AG20443 (cell line): ENCODE data around the gene SGIP1.

ENCODE experiments used
- DNase-seq: peaks from one replicate; pipeline ENCODE4 v3.0.0; 2012; ENCODE audit warnings: low spot score, mixed read lengths

Gene SGIP1, protein sequence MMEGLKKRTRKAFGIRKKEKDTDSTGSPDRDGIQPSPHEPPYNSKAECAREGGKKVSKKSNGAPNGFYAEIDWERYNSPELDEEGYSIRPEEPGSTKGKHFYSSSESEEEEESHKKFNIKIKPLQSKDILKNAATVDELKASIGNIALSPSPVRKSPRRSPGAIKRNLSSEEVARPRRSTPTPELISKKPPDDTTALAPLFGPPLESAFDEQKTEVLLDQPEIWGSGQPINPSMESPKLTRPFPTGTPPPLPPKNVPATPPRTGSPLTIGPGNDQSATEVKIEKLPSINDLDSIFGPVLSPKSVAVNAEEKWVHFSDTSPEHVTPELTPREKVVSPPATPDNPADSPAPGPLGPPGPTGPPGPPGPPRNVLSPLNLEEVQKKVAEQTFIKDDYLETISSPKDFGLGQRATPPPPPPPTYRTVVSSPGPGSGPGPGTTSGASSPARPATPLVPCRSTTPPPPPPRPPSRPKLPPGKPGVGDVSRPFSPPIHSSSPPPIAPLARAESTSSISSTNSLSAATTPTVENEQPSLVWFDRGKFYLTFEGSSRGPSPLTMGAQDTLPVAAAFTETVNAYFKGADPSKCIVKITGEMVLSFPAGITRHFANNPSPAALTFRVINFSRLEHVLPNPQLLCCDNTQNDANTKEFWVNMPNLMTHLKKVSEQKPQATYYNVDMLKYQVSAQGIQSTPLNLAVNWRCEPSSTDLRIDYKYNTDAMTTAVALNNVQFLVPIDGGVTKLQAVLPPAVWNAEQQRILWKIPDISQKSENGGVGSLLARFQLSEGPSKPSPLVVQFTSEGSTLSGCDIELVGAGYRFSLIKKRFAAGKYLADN

DNA sequence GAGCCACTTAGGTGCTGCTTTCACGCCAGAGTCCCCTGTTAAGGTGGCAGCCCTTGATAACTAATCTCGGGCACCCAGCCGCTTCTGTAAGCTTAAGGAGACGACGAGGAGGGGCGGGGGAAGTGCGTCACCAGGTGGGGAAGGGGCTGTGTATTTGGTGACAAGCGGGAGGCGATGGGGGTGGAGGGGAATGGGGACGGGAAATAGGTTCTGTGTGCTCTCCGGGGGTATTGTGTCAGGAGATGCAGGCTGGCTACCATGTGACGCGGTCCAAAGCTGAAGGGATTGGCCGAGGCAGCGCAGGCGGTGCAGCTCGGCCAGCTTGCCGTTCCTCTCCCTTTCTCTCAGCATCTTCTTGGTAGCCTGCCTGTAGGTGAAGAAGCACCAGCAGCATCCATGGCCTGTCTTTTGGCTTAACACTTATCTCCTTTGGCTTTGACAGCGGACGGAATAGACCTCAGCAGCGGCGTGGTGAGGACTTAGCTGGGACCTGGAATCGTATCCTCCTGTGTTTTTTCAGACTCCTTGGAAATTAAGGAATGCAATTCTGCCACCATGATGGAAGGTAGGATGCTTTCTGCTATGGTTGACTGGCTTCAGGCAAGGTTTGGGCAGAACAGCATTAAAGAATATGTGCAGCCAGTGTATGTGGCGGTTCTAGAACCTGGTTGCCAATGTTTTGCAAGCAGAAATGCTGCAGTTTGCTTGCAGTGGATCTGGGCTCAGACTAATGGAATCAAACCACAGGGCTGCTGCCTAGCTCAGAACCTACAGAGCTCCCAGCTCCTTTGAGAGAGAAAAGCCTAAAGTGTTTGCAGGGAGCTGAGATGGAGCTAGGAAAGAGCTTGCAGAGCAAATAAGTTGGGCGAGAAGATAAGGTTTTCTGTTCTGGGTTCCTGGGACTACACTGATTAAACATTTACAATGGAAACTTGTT lies at the start of gene SGIP1:
TSS of gene SGIP1 (plus strand) at position 350 of the 937 bp plus-strand sequence. CDS start at position 556, 206 bp downstream.
- DNase-seq: peak; percentile 87

DNA sequence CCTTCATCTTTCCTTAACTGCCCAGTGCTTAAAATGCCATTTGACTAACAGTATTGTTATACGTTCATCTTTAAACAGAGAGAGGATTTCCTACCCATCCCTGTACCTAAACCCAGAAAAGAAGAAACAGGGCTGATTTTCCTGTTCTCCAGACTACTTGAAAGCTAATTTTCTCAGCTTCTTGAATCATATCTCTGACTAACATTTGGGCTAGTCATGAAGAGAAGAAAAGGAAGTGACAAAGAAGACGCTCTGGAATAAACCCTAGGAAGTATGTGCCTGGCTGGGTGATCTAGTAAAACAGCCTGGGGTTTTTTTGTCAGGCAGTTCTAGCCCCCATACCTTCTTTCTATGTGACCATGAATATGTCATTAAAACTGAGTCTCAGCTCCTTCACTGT lies 44.8 kb upstream of the SGIP1 start:
- peak; percentile 48 for DNase-seq

DNA sequence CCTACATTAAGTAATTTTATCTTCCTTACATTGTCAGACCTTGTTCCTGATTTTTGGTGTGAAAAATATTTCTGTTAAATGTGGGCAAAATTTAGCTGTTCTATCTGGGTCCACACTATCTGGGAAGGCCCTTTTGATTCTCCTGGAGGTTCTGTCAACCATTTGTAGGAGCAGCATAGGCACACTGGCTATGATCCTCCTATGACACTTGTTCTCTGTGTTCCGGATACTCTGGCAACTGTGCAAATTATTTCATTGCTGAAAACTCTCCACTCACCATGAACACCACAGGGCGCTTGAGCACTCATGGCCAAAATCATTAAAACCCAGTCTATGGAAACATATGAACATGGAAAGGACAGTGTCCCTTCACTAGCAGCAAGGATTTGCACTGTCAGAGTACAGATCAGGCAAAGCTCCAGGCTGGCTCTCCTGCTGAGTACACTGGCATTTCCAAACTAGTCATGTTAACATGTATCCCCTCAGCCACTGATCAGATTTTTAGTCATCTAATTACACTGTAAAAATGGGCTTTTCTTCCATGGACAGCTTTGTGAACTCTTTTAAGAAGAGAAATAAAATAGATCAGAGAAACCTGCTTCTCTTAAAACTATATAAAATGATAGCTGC lies 43.9 kb upstream of the SGIP1 start:
- no peak for DNase-seq

DNA sequence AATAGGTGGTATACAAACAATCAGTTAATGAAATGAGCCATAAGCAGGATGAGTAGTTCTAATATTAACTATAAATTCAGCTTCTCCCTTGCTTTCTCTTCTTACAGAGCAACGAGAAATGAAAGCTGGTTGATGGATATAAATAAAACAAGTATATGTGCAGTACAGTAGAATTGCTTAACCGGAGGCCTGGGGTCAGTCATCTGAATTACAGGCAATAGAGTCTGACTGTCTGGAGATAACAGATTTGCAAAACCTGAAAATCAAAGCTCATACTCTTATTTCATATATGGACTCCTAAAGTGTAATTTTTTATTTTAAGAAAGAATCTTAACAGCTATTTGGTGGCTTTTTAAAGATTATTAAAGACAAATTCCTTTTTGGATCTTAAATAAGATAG lies 43.1 kb upstream of the SGIP1 start:
- no peak for DNase-seq

DNA sequence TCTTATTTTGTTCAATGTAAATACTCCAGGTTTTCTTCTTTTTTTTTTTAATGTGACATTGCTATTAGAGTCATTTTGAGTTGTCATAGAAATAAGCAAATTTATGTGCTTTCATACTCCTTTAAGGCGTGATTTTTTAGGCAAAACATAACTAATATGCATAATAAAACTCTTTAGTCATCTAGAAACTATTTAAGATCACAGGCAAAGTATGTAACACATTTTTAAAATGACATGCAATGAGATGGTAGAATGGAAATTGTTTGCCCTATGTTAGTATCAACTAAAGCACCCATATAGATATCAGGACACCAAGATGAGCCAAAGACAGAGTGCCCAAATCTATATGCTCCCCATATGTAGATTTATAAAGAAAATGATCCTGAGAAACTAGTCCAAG lies 41.5 kb upstream of the SGIP1 start:
- no peak for DNase-seq

DNA sequence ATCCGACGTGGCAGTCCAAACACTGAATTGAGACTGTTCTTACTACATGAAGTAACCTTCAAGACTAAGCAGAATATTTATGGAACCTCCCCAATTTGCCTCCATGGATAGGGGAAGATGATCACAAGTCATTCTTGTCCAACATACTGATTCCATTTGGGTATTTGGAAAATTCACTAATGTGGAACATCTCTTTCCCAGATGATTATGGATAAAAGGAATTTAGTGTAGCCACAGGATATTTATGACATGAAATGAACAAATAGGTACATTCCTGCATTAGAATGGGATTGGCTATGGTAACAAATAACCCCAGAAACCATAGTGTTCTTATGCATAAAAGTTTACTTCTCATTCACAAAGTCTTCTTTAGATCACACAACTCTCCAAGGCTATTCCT lies 40.2 kb upstream of the SGIP1 start:
- no peak for DNase-seq

DNA sequence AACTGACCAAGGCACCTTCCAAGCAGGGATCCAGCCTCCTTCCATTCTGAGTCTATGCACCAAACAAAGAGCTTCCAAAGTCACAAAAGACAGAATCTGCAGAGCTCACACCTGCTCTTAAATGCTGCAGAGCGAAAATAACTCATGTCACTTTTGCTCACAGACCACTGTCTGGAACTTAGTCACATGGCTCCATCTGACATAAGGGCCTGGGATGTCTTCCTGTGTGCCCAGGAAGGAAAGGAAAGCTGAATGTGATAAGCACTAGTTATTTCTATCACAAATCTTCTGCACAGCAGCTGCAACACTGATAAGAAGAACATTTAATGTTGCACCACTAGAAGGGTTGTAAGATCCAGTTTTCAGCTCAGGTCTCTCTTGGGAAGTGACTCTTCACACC lies 39.5 kb upstream of the SGIP1 start:
- DNase-seq: no peak

DNA sequence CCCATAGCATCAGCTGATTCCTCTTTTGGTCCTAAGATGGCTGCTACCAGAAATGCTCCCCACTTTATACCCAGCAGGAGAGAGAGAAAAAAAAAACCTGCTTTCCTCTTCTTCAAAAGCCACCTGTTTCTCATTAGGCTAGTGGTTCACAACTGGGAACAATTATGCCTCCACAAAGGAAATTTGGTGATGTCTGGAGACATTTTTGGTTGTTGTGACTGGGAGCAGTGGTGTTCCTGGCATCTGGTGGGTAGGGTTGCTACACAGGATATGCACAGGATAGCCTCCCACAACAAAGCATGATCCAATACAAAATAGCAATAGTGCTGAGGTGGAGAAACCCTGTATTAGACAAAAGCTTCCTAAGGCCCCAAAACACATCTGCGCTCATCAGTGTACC lies 38.5 kb upstream of the SGIP1 start:
- peak; percentile 68 for DNase-seq

DNA sequence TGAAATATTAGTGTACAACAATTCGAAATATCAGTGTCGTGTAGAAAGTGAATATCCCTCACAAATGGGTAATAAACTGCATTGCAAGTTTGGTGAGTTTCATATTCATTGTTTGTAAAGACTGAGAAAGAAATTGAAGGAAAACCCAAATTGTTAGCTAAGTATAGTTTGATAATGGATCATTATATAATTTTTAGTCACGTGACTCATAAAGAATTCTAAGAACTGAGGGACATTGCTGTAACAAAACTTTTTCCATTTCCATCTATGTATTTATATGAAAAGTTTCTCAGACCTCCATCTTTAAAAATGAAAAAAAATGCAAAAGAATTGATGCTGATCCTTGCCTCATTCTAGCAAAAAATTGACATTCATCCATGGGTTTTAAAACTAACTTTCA lies 36.0 kb upstream of the SGIP1 start:
- no peak for DNase-seq

DNA sequence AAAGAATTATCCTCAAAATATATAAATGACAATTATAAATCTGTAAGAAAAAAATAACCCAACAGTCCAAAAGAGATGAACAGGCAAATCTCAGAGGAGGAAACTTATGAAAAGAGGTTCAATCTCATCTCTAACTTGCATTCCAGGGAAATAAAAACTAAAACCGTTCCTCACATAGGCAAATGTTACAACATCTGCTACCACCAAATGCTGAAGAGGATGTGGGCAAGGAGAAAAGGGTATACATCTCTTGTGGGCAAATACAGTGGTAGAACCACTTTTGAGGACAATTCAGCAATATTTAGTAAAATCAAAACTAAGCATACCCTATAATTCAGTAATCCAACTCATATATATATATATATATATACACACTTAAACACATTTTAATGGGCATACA lies 33.7 kb upstream of the SGIP1 start:
- no peak for DNase-seq

DNA sequence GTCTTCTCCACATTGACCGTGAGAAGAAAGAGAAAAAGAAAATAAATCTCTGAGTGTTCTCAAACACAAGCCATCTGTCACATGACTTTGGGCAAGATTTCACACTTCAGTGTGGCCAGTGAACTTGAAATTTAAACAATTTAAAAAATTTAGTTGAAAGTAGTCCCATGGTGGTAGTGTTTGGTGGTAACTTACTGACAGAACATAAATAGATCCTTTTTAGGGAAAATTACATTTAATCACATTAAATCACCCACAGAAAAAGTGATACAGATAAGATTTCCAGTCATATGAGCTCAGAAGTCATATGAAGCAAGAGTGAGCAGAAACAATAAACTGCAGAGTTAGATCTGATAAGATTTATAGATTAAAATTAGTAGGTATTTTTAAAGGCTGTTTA lies 31.9 kb upstream of the SGIP1 start:
- DNase-seq: no peak

DNA sequence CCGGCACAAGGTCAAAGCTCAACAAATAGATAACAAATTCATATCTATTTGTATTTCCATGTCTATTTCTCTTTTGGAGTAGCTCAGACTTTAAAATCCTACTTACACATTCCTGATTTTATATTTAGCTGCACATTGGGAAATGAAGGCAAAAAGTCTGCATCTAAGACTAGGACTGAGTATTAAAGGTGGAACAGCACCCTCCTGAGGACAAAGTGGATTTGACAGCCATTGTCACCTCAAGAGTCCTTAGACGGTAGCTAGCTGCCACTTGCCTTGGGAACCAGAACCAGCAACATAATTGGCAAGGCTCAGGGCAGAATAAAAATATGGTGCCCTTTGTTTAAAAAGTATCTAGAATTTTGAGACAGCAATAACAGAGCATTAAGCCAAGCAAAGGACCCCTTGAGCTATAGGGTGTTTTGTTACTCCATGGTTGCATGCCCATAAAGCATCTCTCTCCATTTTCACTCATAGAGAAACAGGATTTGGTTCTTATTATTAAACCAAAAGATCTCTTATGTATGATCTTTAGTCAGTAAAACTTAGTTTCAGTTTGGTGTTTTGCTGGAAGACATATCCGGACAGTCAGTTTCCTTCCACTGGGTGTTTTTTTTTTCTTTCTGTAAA lies 30.0 kb upstream of the SGIP1 start:
- DNase-seq: peak; percentile 54

DNA sequence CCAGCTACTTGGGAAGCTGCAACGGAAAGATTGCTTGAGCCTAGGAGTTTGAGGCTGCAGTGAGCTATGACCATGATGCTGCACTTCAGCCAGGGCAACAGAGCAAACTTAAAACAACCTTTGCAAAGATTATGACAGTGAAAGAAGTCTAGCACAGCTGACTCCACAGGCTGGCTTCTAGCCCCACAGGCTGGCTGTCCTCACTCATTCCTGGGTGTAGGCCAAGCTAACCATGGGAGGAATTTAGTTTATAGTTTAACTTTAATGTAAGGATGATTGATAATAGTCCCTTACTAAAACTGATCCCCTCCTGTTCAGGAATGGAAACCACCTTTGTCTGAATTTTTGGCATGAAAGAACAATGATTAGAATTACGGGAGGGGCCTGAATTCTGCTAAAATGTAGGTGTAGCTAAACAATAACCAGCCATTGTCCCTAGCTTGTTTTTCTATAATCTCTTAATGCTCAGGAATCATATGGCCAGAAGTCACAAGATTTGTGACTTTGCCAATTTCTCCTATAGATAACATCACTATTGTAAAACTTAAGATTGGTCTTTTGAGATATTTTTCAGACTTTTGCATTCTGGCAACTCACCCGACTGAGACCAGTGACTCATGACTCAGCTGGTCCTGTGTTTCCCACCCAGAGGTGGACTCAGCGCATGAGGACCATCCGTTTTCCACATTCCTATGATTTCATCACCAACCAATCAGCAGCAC lies 28.1 kb upstream of the SGIP1 start:
- no peak for DNase-seq

DNA sequence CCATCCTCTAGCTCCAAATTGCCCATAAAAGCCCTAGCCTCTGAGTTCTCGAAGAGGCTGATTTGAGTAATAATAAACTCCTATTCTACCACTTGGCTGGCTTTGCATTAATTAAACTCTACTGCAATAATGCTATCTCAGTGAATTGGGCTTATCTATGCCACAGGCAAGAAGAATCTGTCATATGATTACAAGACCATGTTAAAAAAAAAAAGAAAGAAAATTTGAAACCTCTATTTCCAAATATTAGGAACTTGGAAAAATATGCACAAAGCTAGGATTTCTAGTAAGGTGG lies 27.6 kb upstream of the SGIP1 start:
- DNase-seq: no peak

DNA sequence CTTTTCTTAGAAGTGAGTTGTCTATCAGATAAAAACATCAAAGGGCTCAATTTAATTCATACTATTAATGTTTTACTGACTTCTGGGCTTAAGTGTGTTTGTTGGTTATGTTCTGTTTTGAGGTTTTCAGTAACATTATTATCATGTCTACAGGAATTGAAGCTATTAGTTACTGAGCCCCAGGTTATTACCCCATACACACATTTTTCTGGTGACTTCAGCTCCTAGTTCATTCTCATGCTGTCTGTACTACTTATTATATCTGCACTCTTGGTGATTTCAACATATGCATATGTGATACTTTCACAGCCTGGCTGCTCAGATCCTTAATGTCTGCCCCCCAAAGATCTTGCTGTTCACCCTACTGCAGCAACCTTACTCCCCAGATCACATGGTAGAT lies 27.0 kb upstream of the SGIP1 start:
- DNase-seq: no peak

DNA sequence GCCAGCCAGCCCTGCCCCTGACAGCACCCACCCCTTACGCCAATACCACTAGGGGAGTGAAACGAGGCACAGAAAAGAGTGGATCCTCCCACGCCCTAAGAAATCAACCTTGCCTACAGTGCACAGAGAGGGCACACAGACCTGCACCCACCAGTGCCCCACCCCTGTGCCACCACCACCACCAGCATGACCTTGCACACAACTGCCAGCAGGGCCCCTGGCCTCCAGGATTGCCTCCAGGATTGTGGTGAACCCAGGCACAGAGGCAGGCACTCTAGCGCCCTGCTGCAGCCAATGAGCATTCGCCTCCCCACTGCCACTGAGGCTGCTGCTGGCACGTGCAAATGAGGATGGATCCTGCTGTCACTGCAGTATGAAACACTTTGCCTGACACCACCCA lies 23.5 kb upstream of the SGIP1 start:
- no peak for DNase-seq

DNA sequence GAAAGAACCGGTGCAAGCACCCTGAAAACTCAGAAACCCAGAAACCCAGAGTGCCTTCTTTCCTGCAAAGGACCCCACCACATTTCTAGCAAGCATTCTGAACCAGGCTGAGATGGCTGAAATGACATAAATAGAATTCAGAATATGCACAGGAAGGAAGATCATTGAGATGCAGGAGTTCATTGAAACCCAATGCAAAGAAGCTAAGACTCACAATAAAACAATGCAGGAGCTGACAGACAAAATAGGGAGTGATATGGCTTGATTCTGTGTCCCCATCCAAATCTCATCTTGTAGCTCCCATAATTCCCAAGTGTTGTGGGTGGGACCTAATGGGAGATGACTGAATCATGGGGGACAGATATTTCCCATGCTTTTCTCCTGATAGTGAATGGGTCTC lies 22.8 kb upstream of the SGIP1 start:
- no peak for DNase-seq

DNA sequence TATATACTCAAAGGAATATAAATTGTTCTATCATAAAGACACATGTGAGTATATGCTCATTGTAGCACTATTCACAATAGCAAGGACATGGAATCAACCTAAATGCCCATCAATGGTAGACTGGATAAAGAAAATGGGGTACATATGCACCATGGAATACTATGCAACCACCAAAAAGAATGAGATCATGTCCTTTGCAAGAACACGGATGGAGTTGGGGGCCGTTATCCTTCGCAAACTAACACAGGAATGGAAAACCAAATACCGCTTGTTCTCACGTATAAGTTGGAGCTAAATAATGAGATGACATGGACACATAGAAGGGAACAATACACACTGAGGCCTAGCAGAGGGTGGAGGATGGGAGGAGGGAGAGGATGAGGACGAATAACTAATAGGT lies 16.0 kb upstream of the SGIP1 start:
- no peak for DNase-seq

DNA sequence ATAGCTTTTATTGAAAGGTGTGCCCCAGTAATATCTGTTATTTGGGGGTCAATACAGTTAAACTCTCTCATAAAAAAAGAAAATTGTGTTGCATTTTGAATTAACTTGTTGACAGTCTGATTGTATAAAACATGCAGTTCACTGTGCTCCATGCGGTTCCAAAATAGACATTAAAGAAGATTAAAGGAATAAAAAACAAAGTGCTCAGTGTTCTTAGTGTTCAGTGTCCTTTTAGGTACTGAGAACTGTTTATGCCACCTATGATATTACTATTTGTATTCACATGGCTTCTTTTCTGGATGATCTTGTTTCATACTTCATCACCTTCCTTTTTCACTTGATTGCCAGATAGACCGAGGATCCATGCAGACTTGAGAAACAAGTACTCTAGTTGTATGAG lies 15.3 kb upstream of the SGIP1 start:
- no peak for DNase-seq

DNA sequence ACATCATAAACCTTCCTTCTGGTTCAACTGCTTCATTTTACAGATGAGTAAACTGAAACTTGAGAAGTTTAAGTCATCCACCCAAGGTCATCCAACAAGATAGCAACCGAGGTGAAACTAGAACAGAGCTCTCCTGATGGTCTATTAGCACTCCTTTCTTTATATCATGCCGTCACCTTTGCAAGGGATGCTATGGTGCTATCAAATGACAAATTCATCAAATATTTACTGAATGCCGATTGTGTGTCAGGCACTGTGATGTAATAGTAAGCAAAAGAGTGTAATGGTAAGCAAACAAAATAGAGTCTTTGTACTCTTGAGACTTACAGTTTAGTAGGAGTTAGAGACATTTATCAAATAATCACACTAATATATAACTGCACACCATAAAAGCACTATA lies 14.0 kb upstream of the SGIP1 start:
- DNase-seq: no peak

DNA sequence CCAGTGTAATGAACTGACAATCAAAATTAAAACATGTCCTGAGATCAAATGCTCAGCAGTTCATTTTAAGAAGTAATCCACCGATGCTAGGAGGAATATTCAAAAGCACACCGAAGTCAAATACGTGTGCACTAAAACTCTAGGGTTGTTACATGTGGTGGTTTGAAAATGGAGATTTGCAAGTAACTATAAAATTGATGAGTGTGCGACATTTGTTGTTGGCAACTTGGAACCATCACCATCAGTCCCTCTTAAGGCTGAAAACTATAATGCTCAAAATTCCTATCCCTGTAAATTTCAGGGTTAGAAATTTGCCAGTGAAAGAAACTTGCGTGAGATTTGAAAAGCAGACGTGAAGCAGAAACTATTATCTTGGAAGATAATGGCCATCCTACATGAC lies 13.3 kb upstream of the SGIP1 start:
- no peak for DNase-seq
